ENCODE data around the gene BLTP2.
"Not testable (repeated sequence)": the region's sequence is repeated elsewhere in the genome, so short reads cannot be mapped to it uniquely, and the experiment has no call there.

BLTP2 gene

DNA sequence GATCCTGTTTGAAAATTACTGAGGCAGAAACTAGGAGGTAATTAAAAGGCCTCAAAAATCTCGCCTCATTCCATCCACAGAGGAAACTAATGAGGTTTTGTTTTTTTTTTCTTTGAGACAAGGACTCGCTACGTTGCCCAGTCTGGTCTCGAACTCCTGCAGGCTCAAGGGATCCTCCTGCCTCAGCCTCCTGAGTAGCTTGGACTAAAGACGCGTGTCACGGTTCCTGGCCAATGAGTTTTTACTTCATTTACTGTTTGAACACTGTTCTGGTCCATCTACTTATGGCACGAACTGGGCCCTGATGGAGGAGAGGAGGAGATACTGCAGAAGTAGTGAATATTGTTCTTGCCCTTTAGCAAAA is 600 bp upstream of the BLTP2 start:
- DNase-seq = no peak

- DNase-seq = peak; percentile 35
Observed at GRCh38 chr17:28643983-28644786, 773 bp downstream of the BLTP2 start.

GRCh38 chr17:28641579-28641978 is 3.4 kb downstream of the BLTP2 start:
- DNase-seq = no peak

DNA sequence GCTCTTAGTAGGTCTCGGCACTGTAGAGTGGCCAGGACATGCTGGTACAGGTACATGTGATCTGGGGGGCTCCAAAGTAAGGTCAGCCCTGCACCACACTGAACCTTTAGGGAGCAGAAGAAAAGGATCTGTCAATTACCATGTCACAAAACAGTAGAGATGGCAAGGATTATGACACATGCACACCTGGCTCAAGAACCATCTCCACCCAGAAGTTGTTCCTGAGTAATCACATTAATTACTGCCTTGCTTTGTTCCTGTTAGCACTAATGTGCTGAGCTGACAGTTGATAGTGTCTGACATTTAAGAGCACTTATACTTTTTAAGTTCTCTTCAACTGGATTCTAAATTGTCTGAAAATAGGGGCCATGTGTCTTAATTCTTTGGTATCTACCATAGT is 9.5 kb downstream of the BLTP2 start:
- DNase-seq = no peak

DNA sequence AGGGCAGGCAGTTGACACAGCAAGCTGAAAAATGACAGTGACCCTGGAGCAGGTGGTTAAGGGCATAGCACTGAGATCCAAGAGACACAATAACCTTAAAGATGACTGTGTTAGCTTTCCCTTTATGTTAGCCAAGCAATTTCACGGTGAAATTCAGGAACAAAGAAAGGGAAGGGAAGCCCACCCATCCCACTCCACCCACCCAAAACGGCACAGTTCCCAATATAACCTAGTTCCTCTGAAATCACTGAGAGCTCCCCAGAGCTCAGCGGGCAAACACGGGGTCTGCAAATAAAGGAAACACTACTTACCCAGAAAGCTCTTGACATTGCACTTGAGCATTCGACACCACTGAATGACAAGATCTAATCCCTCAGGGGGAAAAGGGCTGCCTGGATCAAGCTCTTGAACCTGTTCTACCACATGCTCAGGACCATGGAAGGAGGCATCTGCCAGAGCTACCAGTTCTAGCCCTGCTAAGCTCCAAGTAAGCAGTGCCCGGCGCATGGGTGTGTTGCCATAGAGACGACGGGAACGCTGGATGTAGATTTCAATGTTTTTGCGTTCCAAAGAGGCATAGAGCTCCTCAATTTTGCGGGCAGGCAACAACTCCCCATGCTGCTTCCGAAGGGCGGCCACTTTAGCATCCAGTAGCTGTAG is 10.6 kb downstream of the BLTP2 start:
- DNase-seq = peak; percentile 38

DNA sequence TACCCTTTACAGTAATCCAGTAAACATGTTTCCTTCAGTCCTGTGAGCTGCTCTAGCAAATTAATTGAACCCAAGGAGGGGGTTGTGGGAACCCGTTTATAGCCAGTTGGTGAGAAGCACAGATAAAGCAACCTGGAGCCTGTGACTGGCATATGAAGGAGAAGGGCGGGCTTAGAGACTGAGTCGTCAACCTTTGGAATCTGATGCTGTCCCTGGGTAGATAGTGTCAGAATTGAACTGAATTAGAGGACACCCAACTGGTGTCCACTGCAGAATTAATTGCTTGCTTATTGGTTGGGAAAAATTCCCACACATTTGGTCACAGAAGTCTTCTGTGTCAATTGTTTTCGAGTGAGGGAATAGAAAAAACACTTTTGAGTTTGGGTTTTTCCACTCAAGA is 18.1 kb downstream of the BLTP2 start:
- no peak for DNase-seq

DNA sequence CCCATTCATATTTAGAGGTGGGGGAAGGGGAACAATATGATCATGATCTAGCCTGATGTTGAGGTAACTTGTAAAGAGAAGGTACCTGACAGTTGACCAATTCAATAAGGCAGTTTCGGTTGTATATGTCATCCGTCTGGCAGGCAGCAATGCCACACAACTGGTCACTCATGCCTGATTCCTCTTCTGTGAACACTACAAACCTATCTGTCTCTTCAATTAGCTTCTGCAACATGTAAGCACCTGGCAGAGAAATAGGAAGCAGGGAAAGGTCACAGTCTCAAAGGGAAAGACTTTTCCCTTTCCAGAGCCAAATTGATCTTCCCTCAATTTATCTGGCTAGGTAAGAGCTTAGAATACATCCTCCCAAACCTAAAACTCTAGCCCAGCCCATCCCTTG is 20.8 kb downstream of the BLTP2 start:
- DNase-seq = no peak

DNA sequence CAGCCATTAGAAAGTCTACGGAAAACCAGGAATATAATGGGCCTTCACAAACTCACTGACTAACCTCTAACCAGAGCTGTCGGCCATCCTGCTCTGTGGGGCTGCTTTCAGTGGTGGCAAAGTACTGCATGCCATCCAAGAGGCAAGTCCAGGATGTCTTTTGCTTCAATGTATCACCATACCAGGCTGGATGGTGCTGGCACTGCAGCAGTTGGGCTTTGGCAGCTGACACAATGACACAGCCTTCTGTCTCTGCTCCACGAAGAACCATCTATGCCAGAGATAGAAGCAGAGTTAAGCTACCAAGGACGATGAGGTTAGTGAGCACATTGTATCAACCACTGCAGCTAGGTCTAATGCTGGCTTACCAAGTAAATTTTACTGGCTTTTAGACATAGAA is 21.3 kb downstream of the BLTP2 start:
- DNase-seq = no peak

DNA sequence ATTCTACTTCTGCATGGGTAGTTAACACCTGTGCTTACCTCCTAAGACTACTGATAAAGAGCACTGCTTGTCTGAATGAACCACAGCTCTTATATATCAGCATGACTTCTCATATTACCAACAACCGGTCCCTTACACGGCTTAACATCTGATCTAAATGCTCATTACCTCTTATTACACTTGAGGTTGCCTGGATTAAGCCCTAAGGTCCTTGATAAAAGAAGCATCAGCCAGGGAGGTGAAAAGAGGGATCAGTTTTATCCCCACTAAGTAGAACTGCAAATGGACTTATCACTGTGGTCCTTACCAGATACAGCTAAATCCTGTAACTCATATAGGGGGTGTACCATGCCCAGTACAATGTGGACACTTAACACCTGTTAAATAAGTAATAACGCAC is 22.8 kb downstream of the BLTP2 start:
- no peak for DNase-seq

- no peak for DNase-seq
Observed at GRCh38 chr17:28620010-28620409, 24.9 kb downstream of the BLTP2 start.

GRCh38 chr17:28618464-28618863 is 26.5 kb downstream of the BLTP2 start:
- DNase-seq = no peak

- no peak for DNase-seq
Observed at GRCh38 chr17:28616281-28616680, 28.7 kb downstream of the BLTP2 start.

DNA sequence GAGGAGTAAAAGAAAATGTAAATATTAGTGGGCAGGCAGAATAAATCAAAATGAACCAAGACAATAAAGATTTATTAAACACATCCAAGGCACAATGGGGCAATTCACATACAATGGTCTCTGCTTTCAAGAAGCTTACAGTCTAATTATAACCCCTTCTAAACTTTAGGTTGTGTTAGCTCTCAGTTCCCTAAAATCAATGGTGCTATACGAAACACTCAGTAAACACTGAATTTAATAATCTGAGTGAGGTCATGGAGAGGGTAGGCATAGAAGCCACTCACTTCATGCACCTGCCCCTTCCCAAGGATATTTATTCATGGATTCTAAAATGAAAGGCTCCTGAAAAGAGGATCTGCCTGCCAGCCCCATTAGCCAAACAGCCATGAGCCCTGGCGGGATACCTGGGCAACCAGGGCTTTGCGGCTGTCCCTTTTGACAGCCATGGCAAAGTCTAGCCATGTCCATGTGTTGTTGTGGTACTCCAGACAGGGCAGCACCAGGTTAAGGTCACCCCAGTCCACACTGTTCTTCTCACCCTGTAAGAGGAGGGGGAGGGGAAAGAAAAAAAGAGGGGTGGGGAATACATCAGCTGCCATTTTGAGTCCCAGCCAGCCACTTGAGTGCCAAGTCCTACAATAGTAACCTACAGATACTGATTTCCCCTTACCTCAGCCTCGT is 29.6 kb downstream of the BLTP2 start:
- DNase-seq = no peak

GRCh38 chr17:28613931-28614381 is 31.0 kb downstream of the BLTP2 start, which contains the start of gene RSKR:
RSKR (minus strand) TSS chr17:28614185; CDS start chr17:28614161, 24 bp downstream.
- no peak for DNase-seq

DNA sequence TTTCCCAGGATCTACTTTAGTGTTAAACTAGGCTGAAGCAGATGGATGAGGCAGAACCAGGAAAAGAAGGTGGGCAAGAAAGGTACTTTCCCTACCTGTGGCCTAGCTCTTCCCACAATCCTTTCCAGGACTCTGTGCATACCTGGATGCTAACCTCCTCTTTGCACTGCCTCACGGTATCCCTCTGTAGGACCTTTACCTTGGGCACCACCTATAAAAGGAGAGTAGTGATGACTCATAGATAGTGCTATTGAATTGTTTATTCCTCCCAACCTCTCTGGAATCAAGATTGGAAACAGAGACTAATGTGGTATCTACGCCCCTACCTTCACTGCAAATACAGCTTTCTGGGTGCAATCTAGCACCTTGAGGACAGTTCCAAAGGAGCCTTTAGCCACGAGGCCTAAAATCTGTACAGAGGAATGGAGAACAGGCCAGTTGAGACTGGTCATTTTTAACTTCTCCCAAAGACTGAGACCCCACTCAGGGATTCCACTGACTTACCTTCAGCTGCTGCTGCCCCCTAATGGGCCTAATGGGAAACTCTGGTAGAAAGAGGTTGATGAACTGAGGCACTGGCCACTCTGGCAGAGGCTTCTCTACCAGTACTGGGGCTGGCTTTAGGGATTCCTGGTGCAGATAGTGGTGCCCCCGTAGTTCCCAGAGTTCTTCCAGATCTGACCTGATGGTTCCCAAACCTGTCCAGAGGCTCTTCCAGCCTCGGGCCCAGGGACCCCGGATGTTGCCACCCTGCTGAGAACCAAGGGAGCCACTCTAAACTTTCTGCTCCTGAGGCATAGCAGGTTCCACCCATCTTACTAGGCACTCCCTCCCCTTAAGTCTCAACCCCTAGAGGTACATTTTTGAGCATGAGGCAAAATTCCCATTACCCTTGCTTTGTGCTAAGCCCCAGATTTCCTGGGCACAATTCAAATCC is 31.8 kb downstream of the BLTP2 start:
- peak; percentile 24 for DNase-seq

GRCh38 chr17:28612531-28612930 is 32.4 kb downstream of the BLTP2 start:
- no peak for DNase-seq

GRCh38 chr17:28610376-28610775 is 34.6 kb downstream of the BLTP2 start:
- DNase-seq = no peak

DNA sequence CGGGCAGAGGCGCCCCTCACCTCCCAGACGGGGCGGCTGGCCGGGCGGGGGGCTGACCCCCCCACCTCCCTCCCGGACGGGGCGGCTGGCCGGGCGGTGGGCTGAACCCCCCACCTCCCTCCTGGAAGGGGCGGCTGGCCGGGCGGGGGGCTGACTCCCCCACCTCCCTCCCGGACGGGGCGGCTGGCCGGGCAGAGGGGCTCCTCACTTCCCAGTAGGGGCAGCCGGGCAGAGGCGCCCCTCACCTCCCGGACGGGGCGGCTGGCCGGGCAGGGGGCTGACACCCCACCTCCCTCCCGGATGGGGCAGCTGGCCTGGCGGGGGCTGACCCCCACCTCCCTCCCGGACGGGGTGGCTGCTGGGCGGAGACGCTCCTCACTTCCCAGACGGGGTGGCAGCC is 40.9 kb downstream of the BLTP2 start:
- not testable (repeated sequence) for DNase-seq

DNA sequence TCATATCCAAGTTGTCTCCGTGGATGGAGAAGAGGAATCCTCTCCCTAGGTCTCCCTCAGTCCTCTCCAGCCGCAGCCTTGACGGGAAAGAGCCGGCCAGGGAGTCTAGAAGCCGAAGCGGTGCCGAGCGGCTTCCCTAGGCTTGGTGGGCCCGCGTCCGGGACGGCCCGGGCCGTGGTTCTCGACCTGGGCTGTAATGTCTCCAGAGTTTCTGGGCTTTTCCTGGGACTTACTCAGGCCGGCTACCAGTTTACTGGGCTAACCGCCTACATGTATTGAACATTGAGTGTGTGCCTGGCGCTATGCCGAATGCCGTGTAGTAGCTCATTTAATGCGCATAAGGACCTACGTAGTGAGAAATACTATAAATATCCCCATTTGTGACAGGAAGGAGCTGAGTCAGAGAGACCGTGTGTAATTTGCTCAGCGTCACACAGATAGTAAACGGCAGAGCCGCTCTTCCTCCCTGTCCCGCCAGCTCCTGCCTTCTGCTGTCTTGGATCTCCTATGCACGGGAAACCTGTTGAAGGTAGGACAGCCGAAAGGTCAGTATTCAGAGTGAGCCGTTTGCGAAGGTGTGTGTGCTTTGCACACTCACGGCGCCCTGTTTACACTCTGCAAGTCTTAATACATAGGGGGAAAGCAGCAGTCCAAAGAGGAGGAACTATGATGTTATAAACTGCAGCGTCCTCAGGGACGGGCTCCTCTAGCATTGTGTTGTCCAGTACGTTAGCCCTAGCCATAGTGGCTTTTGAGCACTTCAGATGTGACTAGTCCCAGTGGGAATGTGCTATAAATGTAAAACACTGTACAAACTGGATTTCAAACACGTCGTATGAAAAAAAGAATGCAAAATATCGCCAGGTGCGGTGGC is 45.4 kb downstream of the BLTP2 start:
- peak; percentile 55 for DNase-seq

DNA sequence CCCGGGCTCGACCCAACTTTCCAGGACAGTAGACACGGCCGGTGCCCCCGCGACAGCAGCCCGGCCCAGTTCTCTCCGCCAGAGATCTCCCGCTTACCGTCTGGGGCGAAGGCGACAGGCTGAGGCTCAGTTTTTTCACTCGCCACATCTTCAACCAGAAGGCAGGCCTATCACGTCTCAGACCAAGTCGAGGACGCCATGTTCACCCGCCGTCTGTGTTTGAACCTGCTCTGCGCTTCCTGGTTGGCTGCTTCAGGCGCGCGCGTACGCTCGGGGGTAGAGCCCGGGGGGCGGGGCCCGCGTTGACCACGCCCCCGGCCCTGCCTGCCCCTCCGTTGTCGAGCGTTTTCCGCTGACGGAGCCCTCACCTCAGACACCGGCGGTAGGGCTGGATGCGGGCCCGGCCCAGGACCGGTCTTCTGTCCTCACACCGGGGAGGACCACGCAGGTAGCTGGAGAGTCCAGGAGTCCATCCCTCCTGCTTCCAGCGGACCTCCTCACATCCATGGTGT is 46.1 kb downstream of the BLTP2 start, which contains the start of gene SPAG5:
SPAG5 (minus strand) TSS at position 227 of the 512 bp plus-strand sequence; CDS start at position 148, 79 bp downstream.
- peak; percentile 96 for DNase-seq

- no peak for DNase-seq
Observed at GRCh38 chr17:28598389-28598788, 46.6 kb downstream of the BLTP2 start.

All from NCI-H345 (cell line).